SK-N-SH (cell line): ENCODE measurements around the gene UBE2E2. TPM values are rescaled to one million over a fixed set of nuclear protein-coding genes. Genes with fewer than 3 reads are reported as not detected.

Source experiments
- CTCF ChIA-PET: fragments of 300-600, 350-600 bp; formaldehyde crosslinking; extraction: SDS; loops from one replicate; lab custom pipeline; 2021; lab: Yijun Ruan, JAX
- POLR2A ChIA-PET: fragments of 350-600 bp; sonication (Branson Sonifier 250); formaldehyde crosslinking; extraction: SDS; loops from one replicate; lab custom pipeline; 2020; ENCODE audit warnings: antibody characterized with exemption, inconsistent platforms; lab: Yijun Ruan, JAX
- DNase-seq: peaks from one replicate; pipeline ENCODE4 v3.0.0; 2012
- H2AFZ ChIP-seq: fragments of 200-600 bp; sonication (generic); 2 replicates; pipeline ENCODE4 v1.8.1; 2016; ENCODE audit warnings: antibody characterized with exemption, mild to moderate bottlenecking, low read depth
- H3F3A ChIP-seq: fragments of 200-600 bp; sonication (generic); replicated peaks from 2 replicates; pipeline ENCODE3; 2016; ENCODE audit warnings: antibody characterized with exemption, mild to moderate bottlenecking; ENCODE audit not compliant: insufficient read depth
- H3K27ac ChIP-seq, 2 experiments: fragments of 200-500 bp in 1 of 2; fragments of 200-600 bp in 1 of 2; sonication (Bioruptor generic) in 1 of 2; sonication (generic), shearing (Covaris generic) in 1 of 2; 2 replicates each; pipeline versions ENCODE4 v1.5.1 to v1.6.1; 2014 to 2016; ENCODE audit warnings: low read depth in 2 of 2, inconsistent platforms in 1 of 2, low read length in 1 of 2, mild to moderate bottlenecking in 1 of 2, mixed read lengths in 1 of 2
- H3K27me3 ChIP-seq: fragments of 200-600 bp; sonication (generic), shearing (Covaris generic); 2 replicates; pipeline ENCODE4 v1.6.1; 2016; ENCODE audit warnings: mixed run types; ENCODE audit not compliant: insufficient read depth
- H3K36me3 ChIP-seq, 2 experiments: fragments of 200-500 bp in 1 of 2; fragments of 200-600 bp in 1 of 2; sonication (Bioruptor generic) in 1 of 2; sonication (generic) in 1 of 2; replicated peaks in 1 of 2; 2 replicates each; pipeline versions ENCODE3 to v1.5.1; 2014 to 2016; ENCODE audit warnings: low read length in 1 of 2, mild to moderate bottlenecking in 1 of 2; ENCODE audit not compliant: insufficient read depth in 2 of 2, control insufficient read depth in 1 of 2
- H3K4me1 ChIP-seq, 2 experiments: fragments of 200-500 bp in 1 of 2; fragments of 200-600 bp in 1 of 2; sonication (Bioruptor generic) in 1 of 2; sonication (generic), shearing (Covaris generic) in 1 of 2; 2 replicates each; pipeline versions ENCODE4 v1.5.1 to v1.6.1; 2014 to 2016; ENCODE audit warnings: low read depth in 1 of 2, low read length in 1 of 2, mixed run types in 1 of 2; ENCODE audit not compliant: insufficient read depth in 2 of 2, control insufficient read depth in 1 of 2
- H3K4me2 ChIP-seq: fragments of 200-600 bp; sonication (generic), shearing (Covaris generic); 2 replicates; pipeline ENCODE4 v1.6.1; 2017; ENCODE audit warnings: mixed run types
- H3K4me3 ChIP-seq, 2 experiments: fragments of 200-500 bp in 1 of 2; fragments of 200-600 bp in 1 of 2; sonication (Bioruptor generic) in 1 of 2; sonication (generic), shearing (Covaris generic) in 1 of 2; 2 replicates each; pipeline versions ENCODE4 v1.5.1 to v1.8.1; 2014 to 2016; ENCODE audit warnings: low read depth in 2 of 2, inconsistent platforms in 1 of 2, low read length in 1 of 2, mild to moderate bottlenecking in 1 of 2, mixed read lengths in 1 of 2, moderate library complexity in 1 of 2
- H3K79me2 ChIP-seq: fragments of 200-600 bp; sonication (generic); 2 replicates; pipeline ENCODE4 v1.8.1; 2017; ENCODE audit warnings: mild to moderate bottlenecking; ENCODE audit not compliant: insufficient read depth
- H3K9ac ChIP-seq: fragments of 200-600 bp; sonication (generic); 2 replicates; pipeline ENCODE4 v1.6.1; 2017; ENCODE audit warnings: mixed run types
- H3K9me2 ChIP-seq: fragments of 200-600 bp; sonication (generic); 2 replicates; pipeline ENCODE4 v1.6.1; 2017; ENCODE audit warnings: mixed run types
- H3K9me3 ChIP-seq: fragments of 200-600 bp; sonication (generic); 2 replicates; pipeline ENCODE4 v1.6.1; 2017; ENCODE audit warnings: mixed run types, mild to moderate bottlenecking, moderate library complexity
- H4K20me1 ChIP-seq: fragments of 200-600 bp; sonication (generic); 2 replicates; pipeline ENCODE4 v1.6.1; 2017; ENCODE audit warnings: mild to moderate bottlenecking, mixed run types; ENCODE audit not compliant: insufficient read depth
- ELF1 ChIP-seq: IDR thresholded peaks from 2 replicates; pipeline ENCODE4 v1.4.0; 2012
- EP300 ChIP-seq, 2 experiments: IDR thresholded peaks; 2 replicates each; pipeline versions ENCODE4 v1.4.0 to v1.6.1; 2012; ENCODE audit warnings: borderline replicate concordance in 1 of 2, low read depth in 1 of 2, low read length in 1 of 2
- EZH2phosphoT487 ChIP-seq: fragments of 200-600 bp; sonication (generic); IDR thresholded peaks from 2 replicates; pipeline ENCODE4 v1.6.1; 2017; ENCODE audit warnings: low read depth, mixed run types, mild to moderate bottlenecking, antibody characterized with exemption, moderate library complexity, borderline replicate concordance
- FOXJ3 ChIP-seq: sonication (generic); formaldehyde crosslinking; IDR thresholded peaks from 2 replicates; pipeline ENCODE4 v1.5.1; 2020; ENCODE audit warnings: mild to moderate bottlenecking, missing genetic modification reagents
- MXI1 ChIP-seq: IDR thresholded peaks from 2 replicates; pipeline ENCODE4 v1.6.1; 2012; ENCODE audit warnings: mild to moderate bottlenecking, low read depth, low read length, improper control_type of control experiment
- NFIC ChIP-seq: IDR thresholded peaks from 2 replicates; pipeline ENCODE4 v1.4.0; 2012; ENCODE audit warnings: borderline replicate concordance
- NRF1 ChIP-seq: IDR thresholded peaks from 2 replicates; pipeline ENCODE4 v1.6.1; 2012; ENCODE audit warnings: low read depth, mild to moderate bottlenecking, low read length
- POLR2AphosphoS5 ChIP-seq: IDR thresholded peaks from 2 replicates; pipeline ENCODE4 v1.6.1; 2012; ENCODE audit warnings: low read depth, low read length
- RAD21 ChIP-seq: IDR thresholded peaks from 2 replicates; pipeline ENCODE4 v1.6.1; 2012; ENCODE audit warnings: mild to moderate bottlenecking, low read length
- RFX5 ChIP-seq: IDR thresholded peaks from 2 replicates; pipeline ENCODE4 v1.6.1; 2012; ENCODE audit warnings: mild to moderate bottlenecking, improper control_type of control experiment, low read length
- RXRA ChIP-seq: IDR thresholded peaks from 2 replicates; pipeline ENCODE4 v1.4.0; 2012; ENCODE audit warnings: low read depth, mild to moderate bottlenecking, borderline replicate concordance
- TAF1 ChIP-seq: IDR thresholded peaks from 2 replicates; pipeline ENCODE4 v1.6.1; 2012; ENCODE audit warnings: low read depth, mild to moderate bottlenecking, low read length, moderate library complexity, borderline replicate concordance
- TCF12 ChIP-seq: IDR thresholded peaks from 2 replicates; pipeline ENCODE4 v1.4.0; 2012
- TEAD4 ChIP-seq: IDR thresholded peaks from 2 replicates; pipeline ENCODE4 v1.4.0; 2012; ENCODE audit warnings: mild to moderate bottlenecking, borderline replicate concordance; ENCODE audit not compliant: insufficient read depth
- YY1 ChIP-seq: IDR thresholded peaks from 2 replicates; pipeline ENCODE4 v1.4.0; 2012; ENCODE audit warnings: low read depth, mild to moderate bottlenecking
- WGBS: methylation state at CpG from one replicate; pipeline ENCODE4 v1.1.6; 2017; ENCODE audit warnings: low lambda C conversion rate; 5-methylcytosine and 5-hydroxymethylcytosine counted together
- polyA plus RNA-seq, 3 experiments: library from polyadenylated mRNA; depleted of rRNA; stranded (reverse); fragments of >200 nt; gene quantifications; 2 replicates each; pipeline ENCODE4 v1.2.3, GENCODE V29; 2012
- TF ChIP-seq, protein P1 (sequence below): IDR thresholded peaks from 2 replicates; pipeline ENCODE4; 2012
- TF ChIP-seq, protein P2 (sequence below): IDR thresholded peaks from 2 replicates; pipeline ENCODE4 v1.6.1; 2012; ENCODE audit warnings: mild to moderate bottlenecking, low read depth, low read length, moderate library complexity
- TF ChIP-seq, protein P3 (sequence below): fragments of 150-350 bp; IDR thresholded peaks from 2 replicates; pipeline ENCODE4 v1.6.1; 2017; ENCODE audit warnings: antibody characterized with exemption, low read length, low read depth, borderline replicate concordance
- TF ChIP-seq, protein P4 (sequence below): IDR thresholded peaks from 2 replicates; pipeline ENCODE4 v1.4.0; 2012; ENCODE audit warnings: low read depth, borderline replicate concordance

Gene UBE2E2
- polyA plus RNA-seq, 1 of the 3 experiments (the other 2 are of a cell fraction) = 46.4 TPM

DNA sequence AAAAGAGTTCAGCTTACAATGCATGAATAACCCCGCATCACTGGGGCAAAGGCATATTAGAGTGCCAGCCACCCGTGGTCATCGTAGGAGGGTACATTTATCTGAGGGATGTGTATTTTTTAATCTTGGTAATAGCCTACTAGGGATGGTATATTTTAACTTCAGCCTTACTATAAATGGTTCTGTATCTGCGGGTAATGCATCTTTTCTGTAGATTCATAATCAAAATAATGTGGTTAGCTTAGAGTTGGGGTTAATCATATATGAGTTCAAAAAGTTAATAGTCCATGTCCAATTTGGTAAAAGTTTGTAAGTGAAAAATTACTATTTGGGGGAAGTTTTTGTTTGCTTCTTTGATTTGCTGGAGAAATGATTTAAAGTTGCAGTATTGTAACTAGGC is 339.0 kb downstream of the UBE2E2 start:
- H3K9me3 ChIP-seq = no peaks in the 10 kb centered on the region
- no peaks in the 10 kb centered on the region for H3K27me3 ChIP-seq
- H3K9me2 ChIP-seq = no peaks in the 10 kb centered on the region
- H3K79me2 ChIP-seq = no peaks in the 10 kb centered on the region
- ChIA-PET POLR2A (no interaction called here), CTCF (no interaction called here)
- no peak overlapping the region for H3K4me3 ChIP-seq
- H3K27ac ChIP-seq = no peak overlapping the region
- no peak for DNase-seq
- H3K36me3 ChIP-seq = no peaks in the 10 kb centered on the region
- H3K4me2 ChIP-seq = no peak overlapping the region
- no peak overlapping the region for H2AFZ ChIP-seq
- H3K9ac ChIP-seq = no peak overlapping the region
- no peaks in the 10 kb centered on the region for H4K20me1 ChIP-seq
- WGBS = 96% methylated on average over 4 of the region's 4 CpGs
- TF ChIP-seq EZH2phosphoT487 (no peak), RAD21 (no peak)
- TF ChIP-seq, all 33 proteins: peak for 0
- H3F3A ChIP-seq = no peaks in the 10 kb centered on the region
- H3K4me1 ChIP-seq = no peaks in the 10 kb centered on the region

DNA sequence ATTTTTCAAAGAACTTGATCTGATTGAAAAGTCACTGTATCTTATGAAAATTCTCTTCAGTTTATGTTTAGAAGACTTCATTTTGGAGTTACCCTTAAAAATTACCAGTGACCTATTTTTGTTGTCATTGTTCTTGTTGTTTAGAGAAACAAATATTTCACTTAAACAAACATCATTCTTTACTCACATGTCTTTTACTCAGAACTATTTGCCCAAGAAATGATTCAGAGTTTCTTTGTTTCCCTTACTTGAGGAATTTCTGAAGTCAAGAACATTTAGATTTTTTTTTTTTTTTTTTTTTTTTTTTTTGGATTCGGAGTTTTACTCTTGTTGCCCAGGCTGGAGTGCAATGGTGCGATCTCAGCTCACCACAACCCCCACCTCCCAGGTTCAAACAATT is 343.1 kb downstream of the UBE2E2 start:
- Histone ChIP-seq H3K27me3 (no peaks in the 10 kb centered on the region), H3K27ac (no peak overlapping the region), H3F3A (no peaks in the 10 kb centered on the region), H3K9ac (no peak overlapping the region), H3K4me2 (no peak overlapping the region), H2AFZ (no peak overlapping the region), H3K79me2 (no peaks in the 10 kb centered on the region), H3K4me3 (no peak overlapping the region), H3K4me1 (no peaks in the 10 kb centered on the region), H3K9me3 (no peaks in the 10 kb centered on the region), H4K20me1 (no peaks in the 10 kb centered on the region), H3K36me3 (no peaks in the 10 kb centered on the region), H3K9me2 (no peaks in the 10 kb centered on the region)
- TF ChIP-seq RXRA (no peak), YY1 (no peak), ELF1 (no peak), TAF1 (no peak), FOXJ3 (CRISPR knock-in tag) (no peak), RFX5 (no peak), EP300 (IDR thresholded peaks at IDR 0.05; ENCODE audit: borderline replicate concordance in 1 of 2, low read depth in 1 of 2, low read length in 1 of 2) (no peak), TEAD4 (no peak), NFIC (no peak), POLR2AphosphoS5 (no peak), EZH2phosphoT487 (no peak), TCF12 (no peak), MXI1 (no peak), NRF1 (no peak)
- TF ChIP-seq, protein P1, sequence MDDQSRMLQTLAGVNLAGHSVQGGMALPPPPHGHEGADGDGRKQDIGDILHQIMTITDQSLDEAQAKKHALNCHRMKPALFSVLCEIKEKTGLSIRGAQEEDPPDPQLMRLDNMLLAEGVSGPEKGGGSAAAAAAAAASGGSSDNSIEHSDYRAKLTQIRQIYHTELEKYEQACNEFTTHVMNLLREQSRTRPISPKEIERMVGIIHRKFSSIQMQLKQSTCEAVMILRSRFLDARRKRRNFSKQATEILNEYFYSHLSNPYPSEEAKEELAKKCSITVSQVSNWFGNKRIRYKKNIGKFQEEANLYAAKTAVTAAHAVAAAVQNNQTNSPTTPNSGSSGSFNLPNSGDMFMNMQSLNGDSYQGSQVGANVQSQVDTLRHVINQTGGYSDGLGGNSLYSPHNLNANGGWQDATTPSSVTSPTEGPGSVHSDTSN = no peak
- TF ChIP-seq, protein P2, sequence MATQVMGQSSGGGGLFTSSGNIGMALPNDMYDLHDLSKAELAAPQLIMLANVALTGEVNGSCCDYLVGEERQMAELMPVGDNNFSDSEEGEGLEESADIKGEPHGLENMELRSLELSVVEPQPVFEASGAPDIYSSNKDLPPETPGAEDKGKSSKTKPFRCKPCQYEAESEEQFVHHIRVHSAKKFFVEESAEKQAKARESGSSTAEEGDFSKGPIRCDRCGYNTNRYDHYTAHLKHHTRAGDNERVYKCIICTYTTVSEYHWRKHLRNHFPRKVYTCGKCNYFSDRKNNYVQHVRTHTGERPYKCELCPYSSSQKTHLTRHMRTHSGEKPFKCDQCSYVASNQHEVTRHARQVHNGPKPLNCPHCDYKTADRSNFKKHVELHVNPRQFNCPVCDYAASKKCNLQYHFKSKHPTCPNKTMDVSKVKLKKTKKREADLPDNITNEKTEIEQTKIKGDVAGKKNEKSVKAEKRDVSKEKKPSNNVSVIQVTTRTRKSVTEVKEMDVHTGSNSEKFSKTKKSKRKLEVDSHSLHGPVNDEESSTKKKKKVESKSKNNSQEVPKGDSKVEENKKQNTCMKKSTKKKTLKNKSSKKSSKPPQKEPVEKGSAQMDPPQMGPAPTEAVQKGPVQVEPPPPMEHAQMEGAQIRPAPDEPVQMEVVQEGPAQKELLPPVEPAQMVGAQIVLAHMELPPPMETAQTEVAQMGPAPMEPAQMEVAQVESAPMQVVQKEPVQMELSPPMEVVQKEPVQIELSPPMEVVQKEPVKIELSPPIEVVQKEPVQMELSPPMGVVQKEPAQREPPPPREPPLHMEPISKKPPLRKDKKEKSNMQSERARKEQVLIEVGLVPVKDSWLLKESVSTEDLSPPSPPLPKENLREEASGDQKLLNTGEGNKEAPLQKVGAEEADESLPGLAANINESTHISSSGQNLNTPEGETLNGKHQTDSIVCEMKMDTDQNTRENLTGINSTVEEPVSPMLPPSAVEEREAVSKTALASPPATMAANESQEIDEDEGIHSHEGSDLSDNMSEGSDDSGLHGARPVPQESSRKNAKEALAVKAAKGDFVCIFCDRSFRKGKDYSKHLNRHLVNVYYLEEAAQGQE = no peak
- TF ChIP-seq, protein P3, sequence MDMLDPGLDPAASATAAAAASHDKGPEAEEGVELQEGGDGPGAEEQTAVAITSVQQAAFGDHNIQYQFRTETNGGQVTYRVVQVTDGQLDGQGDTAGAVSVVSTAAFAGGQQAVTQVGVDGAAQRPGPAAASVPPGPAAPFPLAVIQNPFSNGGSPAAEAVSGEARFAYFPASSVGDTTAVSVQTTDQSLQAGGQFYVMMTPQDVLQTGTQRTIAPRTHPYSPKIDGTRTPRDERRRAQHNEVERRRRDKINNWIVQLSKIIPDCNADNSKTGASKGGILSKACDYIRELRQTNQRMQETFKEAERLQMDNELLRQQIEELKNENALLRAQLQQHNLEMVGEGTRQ = no peak
- TF ChIP-seq, protein P4, sequence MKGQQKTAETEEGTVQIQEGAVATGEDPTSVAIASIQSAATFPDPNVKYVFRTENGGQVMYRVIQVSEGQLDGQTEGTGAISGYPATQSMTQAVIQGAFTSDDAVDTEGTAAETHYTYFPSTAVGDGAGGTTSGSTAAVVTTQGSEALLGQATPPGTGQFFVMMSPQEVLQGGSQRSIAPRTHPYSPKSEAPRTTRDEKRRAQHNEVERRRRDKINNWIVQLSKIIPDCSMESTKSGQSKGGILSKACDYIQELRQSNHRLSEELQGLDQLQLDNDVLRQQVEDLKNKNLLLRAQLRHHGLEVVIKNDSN = no peak
- POLR2A ChIA-PET = no interaction called here
- no peak for DNase-seq
- 89% methylated on average over 2 of the region's 2 CpGs for WGBS
- CTCF ChIA-PET = interaction anchor here (0.6 kb wide), 1 partner anchor 145 kb away, joined by 3 read pairs; no protein-coding TSS in a partner anchor
